Suprapubic skin (tissue), 4 donors: Measurements from ENCODE around the gene F2RL1. TPM values are rescaled to one million over a fixed set of nuclear protein-coding genes. Genes with fewer than 3 reads are reported as not detected.
A peak's percentile ranks its signal among the peaks of the same experiment; 100 is the strongest.
"Not testable (repeated sequence)": the region's sequence is repeated elsewhere in the genome, so short reads cannot be mapped to it uniquely, and the experiment has no call there.

Source experiments
- DNase-seq, 2 donors: peaks; one replicate each; pipeline ENCODE4 v3.0.0-alpha.2; 2019; ENCODE audit warnings: low spot score in 2 of 2
- H3K27ac ChIP-seq: fragments of 200-600 bp; sonication (generic); one replicate; pipeline ENCODE4 v1.5.1; 2019
- H3K27me3 ChIP-seq: fragments of 200-600 bp; sonication (generic); one replicate; pipeline ENCODE4 v1.5.1; 2019
- H3K36me3 ChIP-seq: fragments of 200-600 bp; sonication (generic); one replicate; pipeline ENCODE4 v1.5.1; 2019
- H3K4me1 ChIP-seq: fragments of 200-600 bp; sonication (generic); one replicate; pipeline ENCODE4 v1.5.1; 2019
- H3K4me3 ChIP-seq: fragments of 200-600 bp; sonication (generic); one replicate; pipeline ENCODE4 v1.5.1; 2019; ENCODE audit warnings: mild to moderate bottlenecking
- H3K9me3 ChIP-seq: fragments of 200-600 bp; sonication (generic); one replicate; pipeline ENCODE4 v1.5.1; 2019
- EP300 ChIP-seq: sonication (generic); formaldehyde crosslinking; IDR thresholded peaks from one replicate; pipeline ENCODE4 v1.6.1; 2017; ENCODE audit warnings: antibody characterized with exemption
- POLR2A ChIP-seq, 2 donors: fragments of 450-650 bp; IDR thresholded peaks; one replicate each; pipeline ENCODE4 v1.6.1; 2017; ENCODE audit warnings: antibody characterized with exemption in 2 of 2, mild to moderate bottlenecking in 2 of 2, moderate library complexity in 2 of 2
- POLR2AphosphoS5 ChIP-seq, 3 donors: sonication (generic); formaldehyde crosslinking; IDR thresholded peaks; one replicate each; pipeline ENCODE4 v1.6.1; 2017; ENCODE audit warnings: antibody characterized with exemption in 3 of 3
- WGBS: methylation state at CpG from one replicate; pipeline ENCODE4 v1.1.5; 2018; 5-methylcytosine and 5-hydroxymethylcytosine counted together
- total RNA-seq, 4 donors: library from RNA; depleted of rRNA; stranded (reverse); fragments of >200 nt; gene quantifications; one replicate each; pipeline ENCODE4 v1.1.0, GENCODE V29; 2016
- TF ChIP-seq, protein P1 (sequence below), 2 donors: fragments of 200-600 bp in 1 of 2; fragments of 450-650 bp in 1 of 2; sonication (generic) in 1 of 2; IDR thresholded peaks; one replicate each; pipeline ENCODE4 v1.5.1; 2016 to 2019; ENCODE audit warnings: antibody characterized with exemption in 2 of 2, mild to moderate bottlenecking in 1 of 2, moderate library complexity in 1 of 2

F2RL1 gene, protein sequence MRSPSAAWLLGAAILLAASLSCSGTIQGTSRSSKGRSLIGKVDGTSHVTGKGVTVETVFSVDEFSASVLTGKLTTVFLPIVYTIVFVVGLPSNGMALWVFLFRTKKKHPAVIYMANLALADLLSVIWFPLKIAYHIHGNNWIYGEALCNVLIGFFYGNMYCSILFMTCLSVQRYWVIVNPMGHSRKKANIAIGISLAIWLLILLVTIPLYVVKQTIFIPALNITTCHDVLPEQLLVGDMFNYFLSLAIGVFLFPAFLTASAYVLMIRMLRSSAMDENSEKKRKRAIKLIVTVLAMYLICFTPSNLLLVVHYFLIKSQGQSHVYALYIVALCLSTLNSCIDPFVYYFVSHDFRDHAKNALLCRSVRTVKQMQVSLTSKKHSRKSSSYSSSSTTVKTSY
- total RNA-seq, result 100 to 1,000 TPM in 2 of 4 donors, 10 to 100 TPM in 2; 20.8 to 107 (median 77.7) TPM

DNA sequence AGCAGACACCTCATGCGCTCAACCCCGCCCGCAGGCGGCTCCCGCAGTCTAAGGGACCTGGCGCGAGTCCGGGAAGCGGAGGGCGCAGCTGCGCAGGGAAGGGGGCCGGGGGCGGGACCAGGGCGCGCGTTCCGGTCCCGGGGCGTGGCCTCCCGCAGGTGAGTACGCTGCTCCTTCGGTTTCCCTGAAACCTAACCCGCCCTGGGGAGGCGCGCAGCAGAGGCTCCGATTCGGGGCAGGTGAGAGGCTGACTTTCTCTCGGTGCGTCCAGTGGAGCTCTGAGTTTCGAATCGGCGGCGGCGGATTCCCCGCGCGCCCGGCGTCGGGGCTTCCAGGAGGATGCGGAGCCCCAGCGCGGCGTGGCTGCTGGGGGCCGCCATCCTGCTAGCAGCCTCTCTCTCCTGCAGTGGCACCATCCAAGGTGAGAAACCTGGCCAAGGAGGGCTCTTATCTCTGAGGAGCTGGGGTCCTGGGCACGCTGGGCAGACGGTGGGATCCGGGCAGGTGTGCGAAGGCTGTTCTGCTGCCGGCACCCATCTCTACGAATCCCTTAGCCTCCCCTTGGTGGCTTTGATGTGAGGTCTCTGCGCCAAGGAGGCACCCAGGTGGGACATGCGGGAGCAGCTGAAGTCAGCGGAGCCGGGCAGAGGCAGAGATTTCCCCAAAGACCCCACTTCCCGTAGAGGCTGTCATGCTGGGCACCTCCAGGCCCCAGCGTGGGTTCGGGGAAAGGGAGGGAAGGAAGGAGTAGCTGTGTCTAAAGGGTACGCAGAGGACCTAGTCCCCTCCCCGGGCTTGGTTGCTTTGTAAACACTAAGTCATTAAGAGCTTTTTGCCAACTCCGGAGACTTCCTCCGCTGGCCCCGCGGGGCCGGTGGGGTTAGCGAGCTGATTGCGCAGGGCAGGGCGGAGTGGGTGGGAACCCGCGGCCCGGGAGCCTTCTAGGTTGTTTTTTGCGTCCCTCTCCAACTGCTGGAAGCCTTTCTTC, at the start of gene F2RL1:
Gene F2RL1 (plus strand): TSS at position 187 of the 988 bp plus-strand sequence. CDS start 153 bp downstream, at position 340.
- 0% methylated on average over 6 of the region's 72 CpGs for WGBS
- Histone ChIP-seq H3K4me3 (peak within 1 kb of the TSS; percentile 76), H3K36me3 (no peaks in the 10 kb centered on the region), H3K27ac (peak within 1 kb of the TSS; percentile 87), H3K4me1 (peaks cover 26% of the 10 kb centered on the region), H3K27me3 (peaks cover 18% of the 10 kb centered on the region), H3K9me3 (no peaks in the 10 kb centered on the region)
- peak; percentile 72 to 79 for DNase-seq
- TF ChIP-seq POLR2A (IDR thresholded peaks at IDR 0.05), result no peak
- TF ChIP-seq, protein P1, sequence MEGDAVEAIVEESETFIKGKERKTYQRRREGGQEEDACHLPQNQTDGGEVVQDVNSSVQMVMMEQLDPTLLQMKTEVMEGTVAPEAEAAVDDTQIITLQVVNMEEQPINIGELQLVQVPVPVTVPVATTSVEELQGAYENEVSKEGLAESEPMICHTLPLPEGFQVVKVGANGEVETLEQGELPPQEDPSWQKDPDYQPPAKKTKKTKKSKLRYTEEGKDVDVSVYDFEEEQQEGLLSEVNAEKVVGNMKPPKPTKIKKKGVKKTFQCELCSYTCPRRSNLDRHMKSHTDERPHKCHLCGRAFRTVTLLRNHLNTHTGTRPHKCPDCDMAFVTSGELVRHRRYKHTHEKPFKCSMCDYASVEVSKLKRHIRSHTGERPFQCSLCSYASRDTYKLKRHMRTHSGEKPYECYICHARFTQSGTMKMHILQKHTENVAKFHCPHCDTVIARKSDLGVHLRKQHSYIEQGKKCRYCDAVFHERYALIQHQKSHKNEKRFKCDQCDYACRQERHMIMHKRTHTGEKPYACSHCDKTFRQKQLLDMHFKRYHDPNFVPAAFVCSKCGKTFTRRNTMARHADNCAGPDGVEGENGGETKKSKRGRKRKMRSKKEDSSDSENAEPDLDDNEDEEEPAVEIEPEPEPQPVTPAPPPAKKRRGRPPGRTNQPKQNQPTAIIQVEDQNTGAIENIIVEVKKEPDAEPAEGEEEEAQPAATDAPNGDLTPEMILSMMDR (IDR thresholded peaks at IDR 0.05), result no peak
- TF ChIP-seq POLR2AphosphoS5 (IDR thresholded peaks at IDR 0.05), result no peak
- no peak for TF ChIP-seq EP300

DNA sequence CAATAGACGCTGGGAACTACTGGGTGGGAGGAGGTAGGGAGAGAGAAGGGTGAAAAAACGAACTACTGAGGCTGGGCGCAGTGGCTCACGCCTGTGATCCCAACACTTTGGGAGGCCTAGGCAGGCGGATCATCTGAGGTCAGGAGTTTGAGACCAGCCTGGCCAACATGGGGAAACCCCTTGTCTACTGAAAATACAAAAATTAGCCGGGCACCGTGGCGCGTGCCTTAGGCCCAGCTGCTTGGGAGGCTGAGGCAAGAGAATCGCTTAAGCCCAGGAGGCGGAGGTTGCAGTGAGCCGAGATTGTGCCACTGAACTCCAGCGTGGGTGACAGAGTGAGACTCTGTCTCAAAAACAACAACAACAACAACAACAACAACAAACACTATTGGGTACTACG, 47.8 kb upstream of the F2RL1 start:
- H3K4me1 ChIP-seq, H3K9me3 ChIP-seq, H3K27ac ChIP-seq, H3K4me3 ChIP-seq, H3K27me3 ChIP-seq, H3K36me3 ChIP-seq: not testable (repeated sequence)
- WGBS, result 95% methylated on average over 14 of the region's 14 CpGs
- DNase-seq, result peak in 1 of 2 donors; percentile 57

DNA sequence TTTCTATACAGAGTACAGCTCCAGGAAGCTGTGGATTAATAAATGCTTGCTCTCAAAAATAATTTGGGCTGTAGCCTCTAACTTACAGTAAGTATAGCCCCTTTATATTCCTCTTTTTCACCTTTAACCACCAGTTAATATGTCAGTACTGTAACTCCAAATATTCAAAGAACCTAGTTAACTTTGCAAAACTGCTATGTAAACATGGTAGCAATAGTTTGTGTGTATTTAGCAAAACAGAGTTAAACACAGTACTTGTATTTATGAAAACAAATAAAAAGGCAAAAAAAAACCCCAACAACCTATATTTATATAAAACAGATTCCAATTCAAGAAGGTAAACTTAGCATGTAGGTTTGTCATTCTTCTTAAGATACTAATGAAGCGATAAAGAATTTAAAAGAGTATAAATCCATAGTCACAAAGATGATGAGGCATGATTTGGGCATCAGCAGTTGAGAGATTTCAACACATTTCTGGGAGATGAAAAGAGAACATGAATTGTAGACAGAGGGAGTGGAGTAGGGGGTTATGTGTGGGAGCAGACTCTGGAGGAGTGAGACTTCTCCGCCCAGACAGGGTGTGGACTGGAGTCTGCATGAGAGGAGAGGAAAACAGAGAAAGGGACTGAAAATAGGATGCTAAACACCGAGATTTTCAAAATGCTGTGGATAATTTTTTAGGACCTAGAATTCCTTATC, 47.0 kb upstream of the F2RL1 start:
- Histone ChIP-seq H3K4me3 (no peak overlapping the region), H3K27me3 (no peaks in the 10 kb centered on the region), H3K36me3 (no peaks in the 10 kb centered on the region), H3K27ac (no peak overlapping the region), H3K4me1 (peaks cover 6% of the 10 kb centered on the region), H3K9me3 (no peaks in the 10 kb centered on the region)
- peak in 1 of 2 donors; percentile 16 for DNase-seq
- WGBS, result 49% methylated on average over 3 of the region's 3 CpGs
- TF ChIP-seq, protein P1 (IDR thresholded peaks at IDR 0.05), result no peak

DNA sequence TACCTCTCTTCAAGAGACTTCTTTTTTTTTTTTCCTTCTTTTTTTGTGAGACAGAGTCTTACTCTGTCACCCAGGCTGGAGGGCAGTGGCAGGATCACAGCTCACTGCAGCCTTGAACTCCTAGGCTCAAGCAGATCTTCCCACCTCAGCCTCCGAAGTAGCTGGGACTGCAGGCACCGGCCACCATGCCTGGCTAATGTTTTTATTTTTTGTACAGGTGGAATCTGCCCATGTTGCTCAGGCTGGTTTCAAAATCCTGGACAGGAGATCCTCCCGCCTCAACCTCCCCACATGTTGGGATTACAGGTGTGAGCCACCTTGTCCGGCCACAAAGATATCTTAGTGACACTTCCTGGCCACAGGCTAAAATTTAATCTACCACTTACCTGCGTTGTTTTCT, 42.9 kb upstream of the F2RL1 start:
- Histone ChIP-seq H3K4me1 (peaks cover 6% of the 10 kb centered on the region), H3K9me3 (no peaks in the 10 kb centered on the region), H3K27me3 (no peaks in the 10 kb centered on the region), H3K27ac (no peak overlapping the region), H3K4me3 (no peak overlapping the region), H3K36me3 (no peaks in the 10 kb centered on the region)
- 90% methylated on average over 5 of the region's 5 CpGs for WGBS
- TF ChIP-seq POLR2A (IDR thresholded peaks at IDR 0.05) (no peak), POLR2AphosphoS5 (IDR thresholded peaks at IDR 0.05) (no peak), EP300 (no peak)
- TF ChIP-seq, protein P1 (IDR thresholded peaks at IDR 0.05), result no peak
- DNase-seq, result peak in 1 of 2 donors; percentile 43

DNA sequence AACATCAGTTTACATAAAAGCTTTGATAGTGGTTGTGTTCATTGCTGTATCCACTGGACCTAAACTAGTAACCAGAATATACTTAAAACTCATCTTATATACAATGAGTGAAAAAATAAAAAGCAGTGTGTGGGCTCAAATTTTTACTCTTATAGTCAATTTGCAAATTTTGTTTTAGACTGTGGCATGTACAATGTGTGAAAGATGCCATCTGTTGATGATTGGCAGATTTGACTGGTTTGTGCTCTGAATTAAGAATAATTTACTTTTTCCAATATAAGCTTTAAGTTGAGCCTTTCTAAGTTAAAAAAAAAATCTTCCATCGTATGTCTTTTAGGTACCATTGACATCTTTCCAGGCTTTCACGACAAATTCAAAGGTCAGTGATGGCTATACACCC, 42.4 kb upstream of the F2RL1 start:
- Histone ChIP-seq H3K4me3 (no peak overlapping the region), H3K9me3 (no peaks in the 10 kb centered on the region), H3K36me3 (no peaks in the 10 kb centered on the region), H3K27me3 (no peaks in the 10 kb centered on the region), H3K4me1 (peaks cover 6% of the 10 kb centered on the region), H3K27ac (no peak overlapping the region)
- TF ChIP-seq EP300, result no peak
- TF ChIP-seq POLR2A (IDR thresholded peaks at IDR 0.05), result no peak
- TF ChIP-seq, protein P1 (IDR thresholded peaks at IDR 0.05), result no peak
- 81% methylated on average over 2 of the region's 2 CpGs for WGBS
- DNase-seq, result no peak

DNA sequence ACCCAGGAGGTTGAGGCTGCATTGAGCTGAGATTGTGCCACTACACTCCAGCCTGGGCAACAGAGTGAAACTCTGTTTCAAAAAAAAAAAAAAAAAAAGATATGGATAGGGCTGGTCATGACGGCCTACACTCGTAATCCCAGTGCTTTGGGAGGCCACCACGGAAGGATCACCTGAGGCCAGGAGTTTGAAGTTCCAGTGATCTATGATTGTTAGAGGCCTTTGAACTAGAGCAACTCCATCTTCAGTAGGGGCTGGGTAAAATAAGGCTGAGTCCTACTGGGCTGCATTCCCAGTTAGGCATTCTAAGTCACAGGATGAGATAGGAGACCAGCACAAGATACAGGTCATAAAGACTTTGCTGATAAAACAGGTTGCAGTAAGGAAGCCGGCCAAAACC, 38.2 kb upstream of the F2RL1 start:
- not testable (repeated sequence) for H3K36me3 ChIP-seq, H3K4me1 ChIP-seq, H3K9me3 ChIP-seq, H3K27me3 ChIP-seq, DNase-seq, H3K27ac ChIP-seq, H3K4me3 ChIP-seq
- 88% methylated on average over 4 of the region's 4 CpGs for WGBS
